DOHH2 (cell line): ENCODE data around the gene SNX11.
"Not testable (repeated sequence)": the region's sequence is repeated elsewhere in the genome, so short reads cannot be mapped to it uniquely, and the experiment has no call there.

Experiments
- EZH2phosphoT487 ChIP-seq: fragments of 200-600 bp; sonication (generic); IDR thresholded peaks from 2 replicates; pipeline ENCODE4 v1.6.1; 2017; ENCODE audit warnings: borderline replicate concordance, mild to moderate bottlenecking, antibody characterized with exemption, low read length, moderate library complexity, mixed read lengths
- TF ChIP-seq, protein P1 (sequence below): fragments of 200-600 bp; sonication (generic); IDR thresholded peaks from one replicate; pipeline ENCODE4 v1.5.1; 2014; ENCODE audit warnings: antibody characterized with exemption, mild to moderate bottlenecking, low read depth, low read length; ENCODE audit not compliant: poor library complexity, severe bottlenecking

DNA sequence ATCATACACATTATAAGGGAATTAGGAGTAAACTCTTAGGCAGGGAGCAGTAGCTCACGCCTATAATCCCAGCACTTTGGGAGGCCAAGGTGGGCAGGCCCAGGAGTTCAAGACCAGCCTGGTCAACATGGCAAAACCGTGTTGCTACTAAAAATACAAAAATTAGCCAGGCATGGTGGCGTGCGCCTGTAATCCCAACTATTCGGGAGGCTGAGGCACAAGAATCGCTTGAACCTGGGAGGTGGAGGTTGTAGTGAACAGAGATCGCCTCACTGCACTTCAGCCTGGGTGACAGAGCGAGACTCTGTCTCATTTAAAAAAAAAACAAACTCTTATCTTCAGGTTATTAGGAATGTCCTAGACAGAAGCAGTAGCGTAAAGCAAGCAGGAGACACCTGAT is 34.8 kb upstream of the SNX11 start:
- TF ChIP-seq, protein P1, sequence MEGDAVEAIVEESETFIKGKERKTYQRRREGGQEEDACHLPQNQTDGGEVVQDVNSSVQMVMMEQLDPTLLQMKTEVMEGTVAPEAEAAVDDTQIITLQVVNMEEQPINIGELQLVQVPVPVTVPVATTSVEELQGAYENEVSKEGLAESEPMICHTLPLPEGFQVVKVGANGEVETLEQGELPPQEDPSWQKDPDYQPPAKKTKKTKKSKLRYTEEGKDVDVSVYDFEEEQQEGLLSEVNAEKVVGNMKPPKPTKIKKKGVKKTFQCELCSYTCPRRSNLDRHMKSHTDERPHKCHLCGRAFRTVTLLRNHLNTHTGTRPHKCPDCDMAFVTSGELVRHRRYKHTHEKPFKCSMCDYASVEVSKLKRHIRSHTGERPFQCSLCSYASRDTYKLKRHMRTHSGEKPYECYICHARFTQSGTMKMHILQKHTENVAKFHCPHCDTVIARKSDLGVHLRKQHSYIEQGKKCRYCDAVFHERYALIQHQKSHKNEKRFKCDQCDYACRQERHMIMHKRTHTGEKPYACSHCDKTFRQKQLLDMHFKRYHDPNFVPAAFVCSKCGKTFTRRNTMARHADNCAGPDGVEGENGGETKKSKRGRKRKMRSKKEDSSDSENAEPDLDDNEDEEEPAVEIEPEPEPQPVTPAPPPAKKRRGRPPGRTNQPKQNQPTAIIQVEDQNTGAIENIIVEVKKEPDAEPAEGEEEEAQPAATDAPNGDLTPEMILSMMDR: not testable (repeated sequence)
- not testable (repeated sequence) for TF ChIP-seq EZH2phosphoT487
